ENCODE data around the gene SLC25A29.

Gene SLC25A29

DNA sequence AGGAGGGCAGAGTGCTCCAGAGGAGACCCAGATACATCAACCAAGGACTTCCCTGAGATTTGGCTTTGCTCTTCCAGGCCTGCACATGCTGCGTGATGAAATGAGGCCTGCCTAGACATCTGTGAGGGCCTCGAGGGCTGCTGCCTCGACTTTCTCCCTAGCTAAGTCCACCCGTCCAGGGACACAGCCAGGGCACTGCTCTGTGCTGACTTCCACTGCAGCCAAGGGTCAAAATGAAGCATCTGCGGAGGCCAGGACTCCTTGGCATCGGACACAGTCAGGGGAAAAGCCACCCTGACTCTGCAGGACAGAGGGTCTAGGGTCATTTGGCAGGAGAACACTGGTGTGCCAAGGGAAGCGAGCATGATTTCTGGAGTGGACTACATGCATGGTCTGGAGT lies 27.6 kb upstream of the SLC25A29 start:
- TF ChIP-seq TAF1 (IDR thresholded peaks at IDR 0.05; ENCODE audit: borderline replicate concordance, insufficient read depth, low read length) (no peak), POLR2AphosphoS5 (IDR thresholded peaks at IDR 0.05; ENCODE audit: low read depth, low read length) (no peak), SIN3A (IDR thresholded peaks at IDR 0.05; ENCODE audit: borderline replicate concordance, insufficient read depth, low read length) (no peak), FOXP2 (optimal IDR thresholded peaks at IDR 0.05; ENCODE audit: borderline replicate concordance, extremely low read depth, extremely low read length, insufficient read depth) (no peak)
- TF ChIP-seq, protein P1, sequence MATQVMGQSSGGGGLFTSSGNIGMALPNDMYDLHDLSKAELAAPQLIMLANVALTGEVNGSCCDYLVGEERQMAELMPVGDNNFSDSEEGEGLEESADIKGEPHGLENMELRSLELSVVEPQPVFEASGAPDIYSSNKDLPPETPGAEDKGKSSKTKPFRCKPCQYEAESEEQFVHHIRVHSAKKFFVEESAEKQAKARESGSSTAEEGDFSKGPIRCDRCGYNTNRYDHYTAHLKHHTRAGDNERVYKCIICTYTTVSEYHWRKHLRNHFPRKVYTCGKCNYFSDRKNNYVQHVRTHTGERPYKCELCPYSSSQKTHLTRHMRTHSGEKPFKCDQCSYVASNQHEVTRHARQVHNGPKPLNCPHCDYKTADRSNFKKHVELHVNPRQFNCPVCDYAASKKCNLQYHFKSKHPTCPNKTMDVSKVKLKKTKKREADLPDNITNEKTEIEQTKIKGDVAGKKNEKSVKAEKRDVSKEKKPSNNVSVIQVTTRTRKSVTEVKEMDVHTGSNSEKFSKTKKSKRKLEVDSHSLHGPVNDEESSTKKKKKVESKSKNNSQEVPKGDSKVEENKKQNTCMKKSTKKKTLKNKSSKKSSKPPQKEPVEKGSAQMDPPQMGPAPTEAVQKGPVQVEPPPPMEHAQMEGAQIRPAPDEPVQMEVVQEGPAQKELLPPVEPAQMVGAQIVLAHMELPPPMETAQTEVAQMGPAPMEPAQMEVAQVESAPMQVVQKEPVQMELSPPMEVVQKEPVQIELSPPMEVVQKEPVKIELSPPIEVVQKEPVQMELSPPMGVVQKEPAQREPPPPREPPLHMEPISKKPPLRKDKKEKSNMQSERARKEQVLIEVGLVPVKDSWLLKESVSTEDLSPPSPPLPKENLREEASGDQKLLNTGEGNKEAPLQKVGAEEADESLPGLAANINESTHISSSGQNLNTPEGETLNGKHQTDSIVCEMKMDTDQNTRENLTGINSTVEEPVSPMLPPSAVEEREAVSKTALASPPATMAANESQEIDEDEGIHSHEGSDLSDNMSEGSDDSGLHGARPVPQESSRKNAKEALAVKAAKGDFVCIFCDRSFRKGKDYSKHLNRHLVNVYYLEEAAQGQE (IDR thresholded peaks at IDR 0.05; ENCODE audit: insufficient read depth in 1 of 2, low read depth in 2 of 2, low read length in 2 of 2), result no peak

DNA sequence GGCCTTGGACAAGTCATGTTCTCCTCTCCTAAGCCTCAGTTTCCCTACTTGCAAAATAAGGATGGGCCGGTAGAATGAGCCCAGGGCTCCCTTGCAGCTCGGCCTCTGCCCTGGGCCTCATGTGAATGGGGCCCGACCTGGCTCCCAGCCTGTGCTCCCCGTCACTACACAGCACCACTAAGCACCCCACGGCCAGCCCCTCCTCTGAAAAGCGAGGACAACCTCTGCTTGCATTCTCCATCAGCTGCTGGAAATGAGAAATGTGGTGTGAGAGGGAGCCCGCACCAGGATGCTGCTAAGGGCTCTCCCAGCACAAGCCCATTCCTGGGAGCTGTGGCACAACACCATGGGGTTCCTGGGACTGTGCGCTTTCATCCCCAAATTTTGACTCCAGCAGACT lies 27.1 kb upstream of the SLC25A29 start:
- TF ChIP-seq FOXP2 (optimal IDR thresholded peaks at IDR 0.05; ENCODE audit: borderline replicate concordance, extremely low read depth, extremely low read length, insufficient read depth) (no peak), SIN3A (IDR thresholded peaks at IDR 0.05; ENCODE audit: borderline replicate concordance, insufficient read depth, low read length) (no peak), POLR2AphosphoS5 (IDR thresholded peaks at IDR 0.05; ENCODE audit: low read depth, low read length) (no peak), TAF1 (IDR thresholded peaks at IDR 0.05; ENCODE audit: borderline replicate concordance, insufficient read depth, low read length) (no peak)
- TF ChIP-seq, protein P1 (IDR thresholded peaks at IDR 0.05; ENCODE audit: insufficient read depth in 1 of 2, low read depth in 2 of 2, low read length in 2 of 2), result no peak

DNA sequence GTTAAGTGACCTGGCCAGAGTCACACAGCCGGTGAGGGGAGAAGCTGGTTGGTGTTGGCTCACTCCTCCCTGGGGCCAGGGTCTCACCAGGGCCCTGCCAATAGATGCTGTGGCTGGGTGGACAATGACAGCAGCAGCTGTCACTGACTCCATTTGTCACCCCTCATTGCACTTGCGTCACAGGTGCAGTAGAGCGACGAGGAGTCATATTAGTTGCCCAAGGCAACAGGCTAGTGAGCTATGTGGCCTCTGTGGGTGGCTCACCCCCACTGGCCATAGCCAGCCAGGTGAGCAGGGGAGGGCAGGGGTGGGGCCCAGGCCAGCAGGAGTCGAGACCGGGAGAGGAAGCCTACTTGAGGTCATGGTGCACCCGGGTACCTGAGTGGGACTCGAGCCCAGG lies 26.6 kb upstream of the SLC25A29 start:
- TF ChIP-seq SIN3A (IDR thresholded peaks at IDR 0.05; ENCODE audit: borderline replicate concordance, insufficient read depth, low read length), result no peak
- TF ChIP-seq, protein P1 (IDR thresholded peaks at IDR 0.05; ENCODE audit: insufficient read depth in 1 of 2, low read depth in 2 of 2, low read length in 2 of 2), result no peak
- TF ChIP-seq TAF1 (IDR thresholded peaks at IDR 0.05; ENCODE audit: borderline replicate concordance, insufficient read depth, low read length), result no peak
- TF ChIP-seq FOXP2 (optimal IDR thresholded peaks at IDR 0.05; ENCODE audit: borderline replicate concordance, extremely low read depth, extremely low read length, insufficient read depth), result no peak
- TF ChIP-seq POLR2AphosphoS5 (IDR thresholded peaks at IDR 0.05; ENCODE audit: low read depth, low read length), result no peak

DNA sequence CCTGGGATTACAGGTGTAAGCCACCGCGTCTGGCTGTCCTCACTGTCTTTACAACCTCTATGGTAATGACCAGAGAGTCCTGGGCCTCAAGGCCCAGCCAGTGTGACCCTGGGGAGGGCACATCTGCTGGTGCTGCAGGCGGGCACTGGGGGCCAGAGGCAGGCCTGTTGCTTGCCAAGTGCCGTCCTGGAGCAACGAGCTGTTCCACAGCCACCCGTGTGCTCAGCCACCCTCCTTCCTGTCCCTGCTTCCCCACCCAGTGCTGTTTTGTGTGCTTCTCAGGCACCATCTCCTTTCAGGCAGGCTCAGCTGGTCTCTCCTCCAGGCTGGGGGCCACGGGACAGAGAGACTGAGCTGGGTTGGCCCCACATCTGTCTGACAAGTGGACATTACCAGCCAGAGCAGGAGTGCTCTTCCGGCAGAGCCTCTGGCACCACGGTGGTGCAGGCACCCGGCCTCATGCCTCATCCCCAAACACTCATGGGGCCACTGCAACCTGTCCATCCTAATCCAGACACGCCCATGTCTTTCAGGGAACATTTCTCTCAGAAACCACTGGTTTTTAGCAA lies 25.9 kb upstream of the SLC25A29 start:
- TF ChIP-seq POLR2AphosphoS5 (IDR thresholded peaks at IDR 0.05; ENCODE audit: low read depth, low read length), result no peak
- TF ChIP-seq, protein P1 (IDR thresholded peaks at IDR 0.05; ENCODE audit: insufficient read depth in 1 of 2, low read depth in 2 of 2, low read length in 2 of 2), result no peak

DNA sequence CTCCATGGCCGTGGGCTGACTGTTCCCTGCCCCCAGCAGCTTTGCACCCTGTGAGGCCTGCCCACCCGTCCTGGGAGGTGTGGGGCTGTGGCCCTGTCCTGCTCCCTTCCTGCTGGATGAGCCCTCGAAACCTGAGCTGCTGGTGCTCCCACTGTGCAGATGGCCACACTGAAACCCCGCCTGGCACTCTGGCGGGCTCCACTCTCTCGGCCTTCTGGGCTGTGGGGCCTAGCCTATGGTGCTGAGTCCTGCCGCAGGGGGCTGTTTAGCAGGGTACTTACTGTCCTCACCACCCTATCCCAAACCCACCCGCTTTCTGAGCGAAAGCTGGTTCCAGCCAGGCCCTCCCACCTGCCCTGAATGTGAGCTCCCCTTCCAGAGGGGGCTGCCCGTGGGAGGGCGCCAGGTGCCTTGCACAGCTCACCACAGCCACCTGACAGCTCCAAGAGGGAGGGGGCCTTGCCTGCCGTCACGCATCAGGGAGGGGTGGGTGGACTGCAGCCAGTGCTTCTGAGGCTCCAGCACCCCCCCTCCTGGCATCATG lies 24.2 kb upstream of the SLC25A29 start:
- TF ChIP-seq POLR2AphosphoS5 (IDR thresholded peaks at IDR 0.05; ENCODE audit: low read depth, low read length) (no peak), SIN3A (IDR thresholded peaks at IDR 0.05; ENCODE audit: borderline replicate concordance, insufficient read depth, low read length) (no peak), TAF1 (IDR thresholded peaks at IDR 0.05; ENCODE audit: borderline replicate concordance, insufficient read depth, low read length) (no peak), FOXP2 (optimal IDR thresholded peaks at IDR 0.05; ENCODE audit: borderline replicate concordance, extremely low read depth, extremely low read length, insufficient read depth) (no peak)
- TF ChIP-seq, protein P1 (IDR thresholded peaks at IDR 0.05; ENCODE audit: insufficient read depth in 1 of 2, low read depth in 2 of 2, low read length in 2 of 2), result no peak
